ENCODE data around the gene DNTTIP2.
A peak's percentile ranks its signal among the peaks of the same experiment; 100 is the strongest.

DNTTIP2 gene

DNA sequence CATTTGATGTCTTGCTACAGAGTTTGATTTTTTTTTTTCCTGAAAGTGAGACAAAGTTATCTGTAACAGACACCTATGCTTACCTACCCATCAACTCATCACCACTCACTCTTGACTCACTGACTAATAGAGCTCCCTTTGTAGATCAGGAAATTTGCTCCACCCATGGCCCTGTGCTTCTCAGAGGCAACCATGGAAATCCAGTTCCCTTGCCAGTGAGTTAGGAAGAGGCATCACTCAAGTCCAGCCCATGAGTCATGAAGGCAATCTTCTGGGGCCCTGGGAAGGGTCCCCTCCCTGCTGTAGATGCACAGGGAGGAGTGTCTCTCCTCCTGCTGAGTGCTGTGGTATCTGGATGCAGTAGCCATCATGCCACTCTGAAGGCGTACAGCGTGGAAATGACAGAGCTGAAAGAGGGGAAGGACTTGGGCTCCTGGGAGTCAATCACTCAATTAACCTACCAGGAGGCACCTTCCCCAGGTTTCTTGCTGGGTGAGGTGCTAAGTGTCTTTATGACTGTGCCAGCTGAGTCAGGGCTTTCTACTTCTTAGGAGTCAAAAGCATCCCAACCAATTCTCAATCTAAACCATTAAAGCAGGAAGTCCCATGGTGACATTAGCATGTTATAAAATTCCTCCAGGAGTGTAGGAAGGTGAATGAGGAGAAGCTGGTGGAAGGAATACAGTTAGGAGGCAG is 56.1 kb downstream of the DNTTIP2 start:
- Histone ChIP-seq H3K79me2 (ENCODE audit: control insufficient read depth, insufficient read depth, low read length, unreplicated experiment) (no peaks in the 10 kb centered on the region), H3K4me3 (ENCODE audit: low read depth, low read length) (no peak overlapping the region), H3K27me3 (ENCODE audit: insufficient read depth, low read length) (no peaks in the 10 kb centered on the region), H3K27ac (ENCODE audit: low read depth, low read length) (no peak overlapping the region), H3K36me3 (ENCODE audit: insufficient read depth, low read length) (no peaks in the 10 kb centered on the region), H2AFZ (ENCODE audit: low read length, unreplicated experiment) (no peak overlapping the region), H3K4me1 (ENCODE audit: control insufficient read depth, insufficient read depth, low read length, unreplicated experiment) (peaks cover 12% of the 10 kb centered on the region)

- H3K27ac ChIP-seq (ENCODE audit: low read depth, low read length): no peak overlapping the region
- H3K27me3 ChIP-seq (ENCODE audit: insufficient read depth, low read length): no peaks in the 10 kb centered on the region
- H2AFZ ChIP-seq (ENCODE audit: low read length, unreplicated experiment): no peak overlapping the region
- H3K4me1 ChIP-seq (ENCODE audit: control insufficient read depth, insufficient read depth, low read length, unreplicated experiment): peaks cover 16% of the 10 kb centered on the region
- no peak overlapping the region for H3K4me3 ChIP-seq (ENCODE audit: low read depth, low read length)
- no peaks in the 10 kb centered on the region for H3K79me2 ChIP-seq (ENCODE audit: control insufficient read depth, insufficient read depth, low read length, unreplicated experiment)
- H3K36me3 ChIP-seq (ENCODE audit: insufficient read depth, low read length): no peaks in the 10 kb centered on the region
Measured at GRCh38 chr1:93821423-93822144, 57.4 kb downstream of the DNTTIP2 start.

GRCh38 chr1:93820554-93821422 is 58.2 kb downstream of the DNTTIP2 start:
- Histone ChIP-seq H3K4me1 (ENCODE audit: control insufficient read depth, insufficient read depth, low read length, unreplicated experiment) (peaks cover 21% of the 10 kb centered on the region), H3K27me3 (ENCODE audit: insufficient read depth, low read length) (no peaks in the 10 kb centered on the region), H3K27ac (ENCODE audit: low read depth, low read length) (no peak overlapping the region), H2AFZ (ENCODE audit: low read length, unreplicated experiment) (no peak overlapping the region), H3K36me3 (ENCODE audit: insufficient read depth, low read length) (no peaks in the 10 kb centered on the region), H3K79me2 (ENCODE audit: control insufficient read depth, insufficient read depth, low read length, unreplicated experiment) (no peaks in the 10 kb centered on the region), H3K4me3 (ENCODE audit: low read depth, low read length) (no peak overlapping the region)

- peaks cover 25% of the 10 kb centered on the region for H3K4me1 ChIP-seq (ENCODE audit: control insufficient read depth, insufficient read depth, low read length, unreplicated experiment)
- no peaks in the 10 kb centered on the region for H3K27me3 ChIP-seq (ENCODE audit: insufficient read depth, low read length)
- no peak overlapping the region for H3K4me3 ChIP-seq (ENCODE audit: low read depth, low read length)
- no peak overlapping the region for H2AFZ ChIP-seq (ENCODE audit: low read length, unreplicated experiment)
- H3K27ac ChIP-seq (ENCODE audit: low read depth, low read length): no peak overlapping the region
- no peaks in the 10 kb centered on the region for H3K36me3 ChIP-seq (ENCODE audit: insufficient read depth, low read length)
- H3K79me2 ChIP-seq (ENCODE audit: control insufficient read depth, insufficient read depth, low read length, unreplicated experiment): no peaks in the 10 kb centered on the region
Measured at GRCh38 chr1:93818570-93818959, 60.4 kb downstream of the DNTTIP2 start.

DNA sequence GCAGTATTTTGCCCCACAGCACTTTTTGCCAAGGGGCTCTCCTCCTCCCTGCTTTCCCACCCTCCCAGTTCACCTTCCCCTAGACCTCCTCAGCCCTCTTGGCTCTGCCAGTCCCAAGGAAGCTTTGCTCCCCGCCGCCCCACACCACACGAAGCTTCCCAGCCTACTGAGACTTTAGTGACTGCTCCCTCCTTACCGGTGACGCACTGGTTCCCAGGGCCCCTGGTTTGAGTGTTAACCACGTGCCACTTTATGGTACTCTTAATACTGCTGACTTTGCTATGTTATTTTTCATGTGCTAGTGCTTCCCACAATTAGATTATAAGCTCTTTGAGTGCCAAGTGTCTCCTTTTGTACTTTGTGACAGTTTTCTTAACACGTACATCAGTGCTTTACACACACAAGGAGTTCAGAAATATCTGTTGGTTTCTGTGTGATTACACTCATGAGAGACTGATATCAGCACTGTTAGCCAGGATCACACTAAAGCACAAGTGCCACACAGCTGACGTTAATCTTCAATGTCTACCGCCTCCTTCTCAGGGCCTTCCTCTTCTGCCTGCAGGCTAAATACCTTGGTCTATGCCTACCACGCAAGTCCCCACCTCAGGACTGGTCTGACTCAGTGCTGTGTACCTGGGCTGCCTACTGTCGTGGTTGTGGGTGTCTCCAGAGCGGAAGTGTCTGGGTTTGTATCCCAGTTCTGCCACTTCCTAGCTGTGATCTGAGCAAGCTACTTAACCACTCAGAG is 61.0 kb downstream of the DNTTIP2 start:
- no peaks in the 10 kb centered on the region for H3K27me3 ChIP-seq (ENCODE audit: insufficient read depth, low read length)
- no peaks in the 10 kb centered on the region for H3K79me2 ChIP-seq (ENCODE audit: control insufficient read depth, insufficient read depth, low read length, unreplicated experiment)
- H3K4me3 ChIP-seq (ENCODE audit: low read depth, low read length): no peak overlapping the region
- H3K27ac ChIP-seq (ENCODE audit: low read depth, low read length): no peak overlapping the region
- H2AFZ ChIP-seq (ENCODE audit: low read length, unreplicated experiment): no peak overlapping the region
- H3K36me3 ChIP-seq (ENCODE audit: insufficient read depth, low read length): no peaks in the 10 kb centered on the region
- H3K4me1 ChIP-seq (ENCODE audit: control insufficient read depth, insufficient read depth, low read length, unreplicated experiment): peaks cover 31% of the 10 kb centered on the region

DNA sequence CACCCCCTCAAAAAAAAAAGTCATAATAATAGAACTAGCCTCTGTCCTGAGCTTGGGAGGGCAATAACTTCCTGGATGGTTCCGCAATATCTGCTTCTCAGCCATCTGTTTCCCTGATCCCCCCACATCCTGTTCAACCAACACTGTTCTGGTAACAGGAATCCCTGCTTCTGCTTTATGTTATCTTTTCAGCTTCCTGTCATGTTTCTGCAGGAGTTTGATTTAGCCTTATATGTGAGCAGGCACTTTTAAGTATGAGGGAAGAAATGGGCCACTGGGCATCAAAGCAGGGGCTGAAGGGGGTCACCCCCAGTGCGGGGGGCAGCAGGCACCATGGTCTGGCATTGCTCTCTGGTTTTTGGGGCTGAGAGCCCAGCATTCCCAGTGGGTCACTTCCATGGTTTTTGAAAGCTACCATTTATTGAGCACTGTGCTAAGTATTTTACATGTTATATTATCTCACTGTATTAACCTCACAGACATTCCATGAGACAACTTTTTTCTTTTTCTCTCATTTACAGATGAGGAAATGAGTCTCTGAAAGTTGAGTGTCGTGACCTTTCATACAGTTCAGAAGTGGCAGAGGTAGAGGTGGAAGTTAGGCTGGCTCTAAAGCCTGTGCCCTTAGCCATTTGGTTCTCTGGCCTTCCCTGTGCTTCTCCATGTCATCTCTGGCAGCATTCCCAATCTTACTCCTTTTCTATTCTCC is 61.9 kb downstream of the DNTTIP2 start:
- Histone ChIP-seq H3K4me3 (ENCODE audit: low read depth, low read length) (no peak overlapping the region), H3K27me3 (ENCODE audit: insufficient read depth, low read length) (no peaks in the 10 kb centered on the region), H3K4me1 (ENCODE audit: control insufficient read depth, insufficient read depth, low read length, unreplicated experiment) (peaks cover 33% of the 10 kb centered on the region), H3K79me2 (ENCODE audit: control insufficient read depth, insufficient read depth, low read length, unreplicated experiment) (no peaks in the 10 kb centered on the region), H3K36me3 (ENCODE audit: insufficient read depth, low read length) (no peaks in the 10 kb centered on the region), H3K27ac (ENCODE audit: low read depth, low read length) (peak overlapping the region; percentile 12; the same call in 1 of the 2 replicates), H2AFZ (ENCODE audit: low read length, unreplicated experiment) (peak overlapping the region; percentile 11)
